Stimulated activated effector memory CD8-positive, alpha-beta T cell treated with anti-CD3 and anti-CD28 coated beads, Interleukin-12 subunit alpha, Interleukin-12 subunit beta, amount 100 ng/mL, for 72 hours (primary cell): Measurements from ENCODE around the gene CLEC20A.

Experiments used
- ATAC-seq: fragments of 150-1000 bp; cut with Tn5 transposase; 2 replicates; pipeline ENCODE4 v1.10.0; 2021
- DNase-seq, 2 donors: peaks; one replicate each; pipeline ENCODE4 v3.0.0; 2021 to 2022; ENCODE audit warnings: low spot score in 2 of 2
- H3K27ac Mint-ChIP-seq: one replicate; pipeline ENCODE4 v1.8.0; 2022; ENCODE audit warnings: mild to moderate bottlenecking, mixed read lengths
- H3K36me3 Mint-ChIP-seq: one replicate; pipeline ENCODE4 v1.8.0; 2022; ENCODE audit warnings: mild to moderate bottlenecking, mixed read lengths
- H3K4me1 Mint-ChIP-seq: one replicate; pipeline ENCODE4 v1.8.0; 2022; ENCODE audit warnings: mixed read lengths
- H3K4me3 Mint-ChIP-seq: one replicate; pipeline ENCODE4 v1.8.0; 2022; ENCODE audit warnings: mild to moderate bottlenecking, mixed read lengths
- H3K9me3 Mint-ChIP-seq: one replicate; pipeline ENCODE4 v1.8.0; 2022; ENCODE audit warnings: mixed read lengths

Gene CLEC20A

DNA sequence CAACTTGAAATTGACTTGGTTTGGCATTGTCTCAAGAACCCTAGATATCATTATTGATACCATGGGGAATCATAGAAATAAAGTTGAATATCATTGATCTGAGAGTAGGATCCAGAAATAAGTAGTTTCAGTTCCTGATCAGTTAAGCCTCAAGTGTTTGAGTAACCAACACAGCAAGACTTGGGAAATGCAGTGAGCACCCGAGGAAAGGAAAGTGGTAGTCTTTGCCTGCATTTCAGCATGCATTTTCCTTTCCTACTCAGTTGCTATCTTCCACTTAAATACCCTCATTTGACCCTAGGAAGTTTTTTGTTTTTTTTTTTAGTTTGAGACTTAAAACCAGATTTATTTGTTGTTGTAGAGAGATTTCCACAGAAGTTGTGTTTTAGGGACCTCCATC lies 18.9 kb downstream of the CLEC20A start:
- no peak for ATAC-seq
- no peak for DNase-seq
- Mint-ChIP-seq H3K4me1 (no peaks in the 10 kb centered on the region), H3K36me3 (no peaks in the 10 kb centered on the region), H3K4me3 (no peak overlapping the region), H3K9me3 (no peaks in the 10 kb centered on the region), H3K27ac (no peak overlapping the region)

DNA sequence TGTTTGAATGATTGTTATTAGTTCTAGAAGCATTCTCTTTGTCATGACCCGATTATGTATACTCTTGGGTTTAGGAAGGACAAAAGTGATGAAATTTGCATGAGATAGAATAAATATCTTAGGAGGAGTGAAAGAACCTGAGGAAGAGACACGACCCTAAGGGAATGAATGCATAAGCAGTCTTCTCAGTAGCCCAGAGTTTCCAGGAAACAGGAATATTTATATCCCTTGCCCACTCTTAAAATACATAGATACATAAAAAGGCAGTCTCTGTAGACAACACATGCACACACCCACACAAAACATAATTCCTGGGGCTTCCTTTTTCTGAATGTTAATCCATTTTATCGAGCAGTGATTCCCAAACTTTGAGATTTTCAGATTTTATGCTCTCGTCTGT lies 19.4 kb downstream of the CLEC20A start:
- Mint-ChIP-seq H3K4me1 (no peaks in the 10 kb centered on the region), H3K4me3 (no peak overlapping the region), H3K27ac (no peak overlapping the region), H3K36me3 (no peaks in the 10 kb centered on the region), H3K9me3 (no peaks in the 10 kb centered on the region)
- DNase-seq, result no peak
- ATAC-seq, result no peak

DNA sequence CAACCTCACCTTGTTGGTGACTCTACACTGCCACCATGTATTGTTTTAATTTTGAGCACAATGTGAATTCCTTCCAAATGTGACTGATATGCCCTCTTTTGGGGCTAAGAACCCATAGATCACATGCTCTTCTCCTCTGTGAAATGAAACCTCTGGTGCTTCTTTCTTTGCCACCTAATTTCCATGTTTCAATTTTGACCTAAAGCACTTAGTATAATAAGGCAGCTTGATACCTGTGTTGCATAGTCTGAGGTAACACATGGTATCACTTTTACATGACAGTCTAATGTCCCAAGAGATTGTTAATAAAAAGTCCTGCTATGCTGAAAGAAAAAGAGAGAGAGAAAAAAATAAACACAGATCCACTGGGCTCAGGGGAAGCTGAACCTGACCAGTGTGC lies 24.2 kb downstream of the CLEC20A start:
- no peaks in the 10 kb centered on the region for H3K9me3 Mint-ChIP-seq
- ATAC-seq (no peak), DNase-seq (no peak)
- H3K36me3 Mint-ChIP-seq, result no peaks in the 10 kb centered on the region
- no peaks in the 10 kb centered on the region for H3K4me1 Mint-ChIP-seq
- no peak overlapping the region for H3K4me3 Mint-ChIP-seq
- H3K27ac Mint-ChIP-seq, result no peak overlapping the region

DNA sequence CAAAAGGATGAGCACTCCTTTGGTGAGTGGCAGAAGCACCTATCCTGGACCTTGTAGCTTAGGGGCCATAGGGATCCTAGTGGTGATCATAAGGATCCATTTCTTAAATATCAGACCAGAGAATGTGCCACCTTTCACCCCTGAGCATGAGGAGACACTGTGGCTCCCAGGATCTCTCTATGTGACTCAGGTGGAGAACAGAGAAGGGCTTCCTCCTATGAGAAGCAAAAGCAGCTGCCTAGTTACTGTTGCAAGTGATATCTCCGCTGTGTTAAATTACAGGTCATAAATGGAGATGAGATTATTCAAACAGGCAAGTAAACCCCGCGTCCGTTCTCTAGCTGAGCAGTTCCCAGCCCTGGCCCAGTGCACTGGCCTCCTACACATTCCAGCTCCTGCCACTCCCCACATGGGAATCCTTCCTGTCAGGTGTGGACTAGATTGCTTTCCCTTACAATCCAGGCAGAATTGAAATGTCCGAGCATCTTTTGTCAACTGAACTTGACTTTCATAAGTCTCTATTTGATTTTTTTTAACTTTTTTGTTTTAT lies 26.3 kb downstream of the CLEC20A start:
- H3K36me3 Mint-ChIP-seq, result no peaks in the 10 kb centered on the region
- DNase-seq, result no peak
- H3K4me3 Mint-ChIP-seq, result no peak overlapping the region
- H3K4me1 Mint-ChIP-seq, result no peaks in the 10 kb centered on the region
- no peak overlapping the region for H3K27ac Mint-ChIP-seq
- no peaks in the 10 kb centered on the region for H3K9me3 Mint-ChIP-seq
- ATAC-seq, result peak; percentile 19

DNA sequence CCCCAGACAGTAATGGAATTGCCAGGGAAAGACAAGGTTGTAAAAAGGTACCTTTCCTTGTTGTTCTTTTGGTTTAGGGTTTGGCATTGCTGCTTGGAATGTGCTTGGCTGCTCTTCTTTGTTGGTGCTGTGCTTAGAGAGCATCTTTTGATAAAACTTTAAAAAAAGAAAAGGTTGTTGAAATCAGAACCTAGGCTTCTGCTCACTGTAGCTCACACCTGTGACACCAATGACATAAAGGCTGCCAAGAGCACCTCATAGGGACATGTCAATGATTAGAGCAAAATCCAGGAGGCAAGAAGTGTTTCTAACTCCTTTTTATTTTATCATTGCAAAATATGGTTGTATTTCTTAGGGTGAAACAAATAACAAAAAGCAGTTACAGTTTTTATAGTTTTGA lies 28.9 kb downstream of the CLEC20A start:
- Mint-ChIP-seq H3K36me3 (no peaks in the 10 kb centered on the region), H3K4me3 (no peak overlapping the region), H3K9me3 (no peaks in the 10 kb centered on the region), H3K27ac (no peak overlapping the region), H3K4me1 (no peaks in the 10 kb centered on the region)
- ATAC-seq (no peak), DNase-seq (no peak)

DNA sequence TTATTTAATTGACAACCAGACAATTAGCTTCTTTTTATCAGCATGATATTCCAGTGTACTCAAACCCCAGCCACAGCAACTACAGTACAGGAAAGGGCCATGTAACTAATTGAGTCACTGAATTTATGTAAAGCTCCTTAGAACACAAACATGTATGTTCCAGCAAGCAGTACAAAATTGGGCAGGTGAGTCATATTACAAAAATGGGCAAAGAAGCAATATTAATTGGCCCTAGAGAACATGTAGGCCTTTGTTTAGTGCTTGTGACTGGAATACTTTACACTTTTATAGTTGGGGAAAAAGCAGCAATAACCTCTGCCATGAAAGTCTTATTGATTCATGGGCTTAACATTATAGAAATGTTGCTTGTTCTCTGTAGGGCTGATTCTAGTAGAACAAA lies 31.8 kb downstream of the CLEC20A start:
- ATAC-seq, result no peak
- no peaks in the 10 kb centered on the region for H3K9me3 Mint-ChIP-seq
- no peaks in the 10 kb centered on the region for H3K36me3 Mint-ChIP-seq
- H3K4me1 Mint-ChIP-seq, result no peaks in the 10 kb centered on the region
- DNase-seq, result no peak
- H3K27ac Mint-ChIP-seq, result no peak overlapping the region
- no peak overlapping the region for H3K4me3 Mint-ChIP-seq

DNA sequence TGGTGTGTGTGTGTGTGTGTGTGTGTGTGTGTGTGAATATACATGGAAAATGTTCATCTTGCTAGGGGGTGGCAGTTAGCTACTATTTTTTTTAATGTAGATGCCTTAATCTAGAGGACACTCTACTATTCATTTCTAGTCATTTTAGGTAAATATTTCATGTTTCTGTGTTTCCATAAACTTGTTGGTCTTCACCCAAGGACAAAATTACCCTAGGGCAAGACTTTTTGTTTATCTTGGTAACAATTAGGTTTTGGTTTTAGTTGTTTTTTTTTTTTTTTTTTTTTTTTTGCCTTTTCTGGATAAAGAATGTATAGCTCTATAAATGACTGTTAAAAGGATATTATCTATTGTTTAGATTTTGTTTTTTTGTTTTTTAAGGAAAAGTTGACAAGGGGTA lies 32.2 kb downstream of the CLEC20A start:
- no peaks in the 10 kb centered on the region for H3K9me3 Mint-ChIP-seq
- DNase-seq (no peak), ATAC-seq (no peak)
- no peak overlapping the region for H3K4me3 Mint-ChIP-seq
- no peaks in the 10 kb centered on the region for H3K36me3 Mint-ChIP-seq
- H3K27ac Mint-ChIP-seq, result no peak overlapping the region
- no peaks in the 10 kb centered on the region for H3K4me1 Mint-ChIP-seq

DNA sequence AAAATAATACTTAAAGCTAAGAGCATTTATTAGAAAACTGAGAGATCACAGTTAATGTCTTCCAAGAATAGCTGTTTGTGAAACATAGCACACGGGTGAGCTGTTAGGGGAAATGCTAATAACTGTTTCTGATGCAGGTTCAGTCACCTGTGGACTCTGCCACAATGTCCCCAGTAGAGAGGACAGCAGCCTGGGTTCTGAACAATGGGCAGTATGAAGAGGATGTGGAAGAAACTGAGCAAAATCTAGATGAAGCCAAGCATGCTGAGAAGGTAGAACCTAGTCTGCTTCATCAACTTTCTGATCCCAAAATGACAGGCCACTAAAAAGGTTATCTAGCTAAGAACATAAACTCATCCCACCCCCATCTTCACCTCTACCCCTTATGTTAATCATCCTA lies 32.6 kb downstream of the CLEC20A start:
- Mint-ChIP-seq H3K27ac (no peak overlapping the region), H3K9me3 (no peaks in the 10 kb centered on the region), H3K36me3 (no peaks in the 10 kb centered on the region), H3K4me1 (no peaks in the 10 kb centered on the region), H3K4me3 (no peak overlapping the region)
- ATAC-seq, result no peak
- no peak for DNase-seq

DNA sequence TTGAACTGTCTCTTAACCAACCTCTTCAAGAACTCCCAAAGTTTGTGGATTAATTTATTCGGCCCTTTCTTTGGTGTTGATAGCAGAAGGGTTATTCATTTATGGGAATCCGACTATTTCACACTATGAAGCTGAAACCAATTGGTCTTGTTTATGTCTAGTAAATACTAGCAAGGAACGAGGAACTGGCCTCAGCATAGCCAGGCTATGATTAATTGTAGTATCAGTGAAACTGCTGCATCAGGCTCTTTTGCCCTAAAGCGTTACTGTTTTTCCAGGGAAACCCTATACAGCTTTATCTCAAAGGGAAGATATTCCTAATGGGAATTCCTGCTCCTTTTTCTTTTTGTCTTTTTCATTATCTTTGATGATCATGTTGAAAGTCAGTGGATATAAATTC lies 35.1 kb downstream of the CLEC20A start:
- no peak for ATAC-seq
- Mint-ChIP-seq H3K4me1 (no peaks in the 10 kb centered on the region), H3K9me3 (no peaks in the 10 kb centered on the region), H3K4me3 (no peak overlapping the region), H3K27ac (no peak overlapping the region), H3K36me3 (no peaks in the 10 kb centered on the region)
- no peak for DNase-seq

DNA sequence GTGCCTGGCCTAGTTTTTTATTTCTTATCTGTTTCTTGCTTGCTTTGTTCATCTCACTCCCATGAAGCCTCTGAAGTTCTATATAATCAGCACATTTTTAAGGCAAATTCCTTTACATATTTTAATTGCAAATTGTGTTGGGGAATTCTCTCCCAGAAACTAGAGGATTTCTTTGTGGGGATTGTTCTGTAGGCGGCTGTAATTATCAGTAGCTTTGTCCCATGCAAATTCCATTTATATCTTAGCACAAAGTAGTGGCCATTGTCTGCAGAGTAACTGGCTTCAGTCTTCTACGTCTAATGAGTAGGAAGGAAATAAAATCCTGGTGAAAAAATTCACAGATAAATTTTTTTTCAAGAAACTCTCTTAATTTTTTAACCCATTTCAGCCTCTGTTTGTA lies 35.7 kb downstream of the CLEC20A start:
- Mint-ChIP-seq H3K36me3 (no peaks in the 10 kb centered on the region), H3K4me1 (no peaks in the 10 kb centered on the region), H3K27ac (no peak overlapping the region), H3K9me3 (no peaks in the 10 kb centered on the region), H3K4me3 (no peak overlapping the region)
- ATAC-seq (no peak), DNase-seq (no peak)

DNA sequence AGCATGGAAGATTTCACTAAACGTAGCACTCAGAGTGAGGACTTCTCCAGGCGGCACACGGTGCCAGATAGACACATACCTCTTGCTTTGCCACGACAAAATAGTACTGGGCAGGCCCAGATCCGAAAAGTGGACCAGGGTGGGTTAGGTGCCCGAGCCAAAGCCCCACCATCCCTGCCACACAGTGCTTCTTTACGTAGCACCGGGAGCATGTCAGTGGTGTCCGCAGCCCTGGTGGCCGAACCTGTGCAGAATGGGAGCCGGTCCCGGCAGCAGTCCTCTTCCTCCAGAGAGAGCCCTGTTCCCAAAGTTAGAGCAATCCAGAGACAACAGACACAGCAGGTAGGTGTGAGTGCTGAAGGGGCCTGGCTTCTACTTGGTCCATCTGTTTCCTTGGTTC lies 38.6 kb downstream of the CLEC20A start:
- Mint-ChIP-seq H3K27ac (no peak overlapping the region), H3K36me3 (no peaks in the 10 kb centered on the region), H3K4me1 (no peaks in the 10 kb centered on the region), H3K9me3 (no peaks in the 10 kb centered on the region), H3K4me3 (no peak overlapping the region)
- ATAC-seq (no peak), DNase-seq (no peak)

DNA sequence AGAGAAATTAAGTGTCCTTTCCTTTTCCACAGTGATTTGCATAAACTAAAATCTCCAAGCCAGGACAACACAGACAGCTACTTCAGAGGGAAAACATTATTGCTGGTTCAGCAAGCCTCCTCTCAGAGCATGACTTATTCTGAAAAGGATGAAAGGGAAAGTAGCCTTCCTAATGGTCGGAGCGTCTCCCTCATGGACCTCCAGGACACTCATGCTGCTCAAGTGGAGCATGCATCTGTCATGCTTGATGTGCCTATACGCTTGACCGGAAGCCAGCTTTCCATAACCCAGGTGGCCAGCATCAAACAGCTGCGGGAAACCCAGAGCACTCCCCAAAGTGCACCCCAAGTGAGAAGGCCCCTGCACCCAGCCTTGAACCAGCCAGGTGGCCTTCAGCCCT lies 39.1 kb downstream of the CLEC20A start:
- Mint-ChIP-seq H3K27ac (no peak overlapping the region), H3K36me3 (no peaks in the 10 kb centered on the region), H3K4me3 (no peak overlapping the region), H3K4me1 (no peaks in the 10 kb centered on the region), H3K9me3 (no peaks in the 10 kb centered on the region)
- DNase-seq (no peak), ATAC-seq (no peak)

DNA sequence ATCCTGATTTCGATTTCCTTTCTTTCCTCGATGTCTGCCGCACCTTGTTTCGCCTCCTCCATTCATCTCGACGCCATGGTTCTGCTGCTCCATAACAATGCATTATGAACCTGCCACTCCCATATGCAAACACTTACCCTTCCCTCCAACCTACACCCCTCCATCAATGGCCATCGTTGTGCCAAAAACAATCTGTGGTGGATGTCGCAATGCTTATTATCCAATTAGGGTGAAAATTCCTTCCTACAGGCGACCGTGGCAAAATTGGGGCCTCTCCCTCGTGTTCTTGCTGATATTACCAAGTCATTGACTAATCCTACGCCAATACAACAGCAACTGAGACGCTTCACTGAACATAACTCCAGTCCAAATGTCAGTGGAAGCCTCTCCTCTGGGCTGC lies 40.3 kb downstream of the CLEC20A start:
- H3K9me3 Mint-ChIP-seq, result no peaks in the 10 kb centered on the region
- no peak overlapping the region for H3K27ac Mint-ChIP-seq
- H3K4me1 Mint-ChIP-seq, result no peaks in the 10 kb centered on the region
- H3K36me3 Mint-ChIP-seq, result no peaks in the 10 kb centered on the region
- H3K4me3 Mint-ChIP-seq, result no peak overlapping the region
- DNase-seq (no peak), ATAC-seq (no peak)

DNA sequence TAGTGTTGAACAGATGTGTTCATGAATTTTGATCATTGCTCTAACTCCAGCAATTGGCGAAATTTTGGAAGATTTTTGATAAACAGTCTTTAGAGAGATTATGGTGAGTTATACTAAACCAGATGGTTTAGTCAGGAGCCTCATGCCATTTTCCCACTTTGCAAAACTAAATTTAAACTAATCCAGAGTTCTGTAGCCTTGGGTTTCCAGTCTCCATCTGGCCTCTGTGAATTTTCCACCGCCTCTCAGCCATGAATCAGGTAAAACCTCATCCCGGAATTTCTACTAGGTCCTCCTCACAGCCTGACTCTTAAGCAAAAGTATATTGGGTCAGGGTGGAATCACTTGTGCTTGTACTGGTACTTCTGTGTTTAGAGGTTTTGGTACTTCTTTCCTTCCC lies 44.8 kb downstream of the CLEC20A start:
- no peaks in the 10 kb centered on the region for H3K9me3 Mint-ChIP-seq
- ATAC-seq (no peak), DNase-seq (no peak)
- H3K4me3 Mint-ChIP-seq, result no peak overlapping the region
- no peaks in the 10 kb centered on the region for H3K36me3 Mint-ChIP-seq
- no peak overlapping the region for H3K27ac Mint-ChIP-seq
- no peaks in the 10 kb centered on the region for H3K4me1 Mint-ChIP-seq

DNA sequence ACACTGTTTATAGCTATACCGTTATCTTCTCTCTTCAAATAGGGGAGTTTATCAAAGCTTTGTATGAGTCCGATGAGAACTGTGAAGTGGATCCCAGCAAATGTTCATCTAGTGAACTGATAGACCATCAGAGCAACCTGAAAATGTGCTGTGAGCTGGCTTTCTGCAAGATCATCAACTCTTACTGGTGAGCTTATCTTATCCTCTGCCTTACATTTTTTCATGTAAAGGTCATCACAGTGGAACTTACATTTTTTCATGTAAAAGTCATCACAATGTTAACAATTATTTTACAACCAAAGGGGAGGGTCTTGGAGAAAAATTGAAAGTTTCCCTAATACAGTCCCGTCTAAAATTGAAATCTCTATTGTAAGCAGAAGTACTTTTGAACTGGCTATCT lies 45.2 kb downstream of the CLEC20A start:
- DNase-seq (no peak), ATAC-seq (no peak)
- Mint-ChIP-seq H3K36me3 (no peaks in the 10 kb centered on the region), H3K4me1 (no peaks in the 10 kb centered on the region), H3K4me3 (no peak overlapping the region), H3K27ac (no peak overlapping the region), H3K9me3 (no peaks in the 10 kb centered on the region)

DNA sequence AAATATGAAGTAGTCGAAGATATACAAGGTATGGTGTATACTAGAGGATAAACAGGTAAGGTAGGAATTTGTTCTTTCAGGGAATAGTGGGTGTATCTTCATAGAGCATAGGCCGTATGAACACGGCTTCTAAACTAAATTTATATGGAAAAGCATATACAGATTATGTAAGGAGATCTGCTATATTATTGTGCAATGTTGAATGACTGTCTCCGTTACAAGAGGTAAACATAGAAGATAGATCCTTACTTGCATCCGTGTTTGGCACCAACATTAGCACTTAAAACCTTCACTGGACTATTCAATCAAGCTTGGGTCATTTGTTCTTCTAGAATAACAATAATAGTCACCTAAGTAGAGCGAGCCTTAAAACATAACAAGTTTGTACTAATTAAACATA lies 45.9 kb downstream of the CLEC20A start:
- Mint-ChIP-seq H3K4me3 (no peak overlapping the region), H3K4me1 (no peaks in the 10 kb centered on the region), H3K9me3 (no peaks in the 10 kb centered on the region), H3K27ac (no peak overlapping the region), H3K36me3 (no peaks in the 10 kb centered on the region)
- DNase-seq, result no peak
- no peak for ATAC-seq

DNA sequence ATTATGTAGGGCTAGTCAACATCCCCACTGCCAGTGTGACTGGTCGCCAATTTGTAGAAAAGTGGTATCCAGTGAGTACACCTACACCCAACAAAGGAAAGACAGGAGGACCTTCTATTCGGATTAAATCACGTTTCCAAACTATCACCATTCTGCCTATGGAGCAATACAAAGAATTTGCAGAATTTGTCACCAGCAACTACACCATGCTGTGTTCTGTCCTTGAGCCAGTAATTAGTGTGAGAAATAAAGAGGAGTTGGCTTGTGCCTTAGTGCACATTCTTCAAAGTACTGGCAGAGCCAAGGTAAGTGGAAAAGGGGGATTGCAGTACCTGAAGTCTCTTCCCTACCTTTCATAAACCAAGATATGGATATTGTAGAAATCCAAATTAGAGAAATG lies 53.8 kb downstream of the CLEC20A start:
- H3K9me3 Mint-ChIP-seq, result peaks cover 2% of the 10 kb centered on the region
- H3K27ac Mint-ChIP-seq, result no peak overlapping the region
- no peaks in the 10 kb centered on the region for H3K4me1 Mint-ChIP-seq
- H3K36me3 Mint-ChIP-seq, result no peaks in the 10 kb centered on the region
- ATAC-seq (no peak), DNase-seq (no peak)
- H3K4me3 Mint-ChIP-seq, result no peak overlapping the region
